H1 (cell line): ENCODE measurements around the gene SPRR3. TPM values are rescaled to one million over a fixed set of nuclear protein-coding genes. Genes with fewer than 3 reads are reported as not detected.

Source experiments
- CTCF ChIA-PET: fragments of 300-600 bp; sonication (Branson Sonifier 250); formaldehyde crosslinking; loops from one replicate; lab custom pipeline; 2021; ENCODE audit not compliant: partially characterized antibody; lab: Charles Lee
- POLR2A ChIA-PET: fragments of 300-600 bp; sonication (Branson Sonifier 250); formaldehyde crosslinking; loops from one replicate; lab custom pipeline; 2021; ENCODE audit warnings: inconsistent platforms; ENCODE audit not compliant: partially characterized antibody; lab: Charles Lee
- DNase-seq, 2 experiments: peaks; one replicate each; pipeline versions ENCODE4 v3.0.0 to v3.0.0-alpha.2; 2010 to 2022; ENCODE audit warnings: low spot score in 2 of 2, low read depth in 1 of 2, mixed read lengths in 1 of 2
- FAIRE-seq: peaks from 2 replicates; lab custom pipeline; 2011; peaks lifted over from hg19 to GRCh38; lab: Jason Lieb, UNC
- H2AFZ ChIP-seq: 2 replicates; pipeline ENCODE4 v1.8.1; 2012; ENCODE audit warnings: low read length, inconsistent platforms
- H2AK5ac ChIP-seq: 2 replicates; pipeline ENCODE4 v1.6.1; 2013; ENCODE audit warnings: low read depth, low read length
- H2BK120ac ChIP-seq: replicated peaks from 2 replicates; pipeline ENCODE3; 2013; ENCODE audit warnings: low read depth, low read length, inconsistent platforms
- H2BK12ac ChIP-seq: 2 replicates; pipeline ENCODE4 v1.6.1; 2013; ENCODE audit warnings: low read depth, low read length
- H2BK15ac ChIP-seq: 2 replicates; pipeline ENCODE4 v1.6.1; 2013; ENCODE audit warnings: low read length
- H2BK20ac ChIP-seq: 2 replicates; pipeline ENCODE4 v1.6.1; 2013; ENCODE audit warnings: low read length
- H2BK5ac ChIP-seq: 2 replicates; pipeline ENCODE4 v1.6.1; 2013; ENCODE audit warnings: low read depth, low read length
- H3K14ac ChIP-seq: 2 replicates; pipeline ENCODE4 v1.6.1; 2013; ENCODE audit warnings: inconsistent platforms; ENCODE audit not compliant: insufficient read length
- H3K18ac ChIP-seq: 2 replicates; pipeline ENCODE4 v1.6.1; 2013; ENCODE audit warnings: low read length; ENCODE audit errors: extremely low read depth
- H3K23ac ChIP-seq: 2 replicates; pipeline ENCODE4 v1.6.1; 2013; ENCODE audit warnings: inconsistent platforms; ENCODE audit not compliant: insufficient read length
- H3K23me2 ChIP-seq: 2 replicates; pipeline ENCODE4 v1.6.1; 2013; ENCODE audit warnings: low read depth, low read length
- H3K27ac ChIP-seq: 2 replicates; pipeline ENCODE4 v1.6.1; 2011; ENCODE audit warnings: low read depth, low read length, inconsistent platforms
- H3K27me3 ChIP-seq, 4 experiments: replicated peaks in 1 of 4; 1 replicate in 1 of 4; 2 replicates in 3 of 4; pipeline versions ENCODE4 v1.6.1 to v1.8.1; 2011 to 2013; ENCODE audit warnings: low read length in 3 of 4, mild to moderate bottlenecking in 3 of 4, inconsistent platforms in 2 of 4, mixed read lengths in 2 of 4, moderate library complexity in 1 of 4; ENCODE audit not compliant: control insufficient read depth in 3 of 4, insufficient read depth in 3 of 4; ENCODE audit errors: extremely low read depth in 1 of 4
- H3K36me3 ChIP-seq, 4 experiments: 2 replicates each; pipeline versions ENCODE4 v1.6.1 to v1.8.1; 2011 to 2013; ENCODE audit warnings: mild to moderate bottlenecking in 4 of 4, low read length in 3 of 4, moderate library complexity in 2 of 4, control low read depth in 1 of 4, inconsistent platforms in 1 of 4; ENCODE audit not compliant: insufficient read depth in 4 of 4, control insufficient read depth in 2 of 4
- H3K4ac ChIP-seq: replicated peaks from 2 replicates; pipeline ENCODE3; 2013; ENCODE audit warnings: low read length, low read depth, mixed read lengths, inconsistent platforms; ENCODE audit not compliant: insufficient read length
- H3K4me1 ChIP-seq, 4 experiments: replicated peaks in 1 of 4; 1 replicate in 1 of 4; 2 replicates in 3 of 4; pipeline versions ENCODE4 v1.6.1 to v1.8.1; 2011 to 2013; ENCODE audit warnings: low read length in 3 of 4, inconsistent platforms in 2 of 4, mixed read lengths in 1 of 4; ENCODE audit not compliant: insufficient read depth in 4 of 4, control insufficient read depth in 3 of 4
- H3K4me2 ChIP-seq, 2 experiments: 2 replicates each; pipeline versions ENCODE4 v1.6.1 to v1.8.1; 2011 to 2013; ENCODE audit warnings: low read depth in 2 of 2, low read length in 2 of 2, control low read depth in 1 of 2, inconsistent platforms in 1 of 2, mild to moderate bottlenecking in 1 of 2; ENCODE audit not compliant: insufficient read depth in 1 of 2
- H3K4me3 ChIP-seq, 4 experiments: fragments of 200-600, 300-600 bp in 1 of 4; sonication (generic), shearing (Covaris generic), sonication (Bioruptor Twin) in 1 of 4; 2 replicates each; pipeline versions ENCODE4 v1.5.1 to v1.8.1; 2011 to 2016; ENCODE audit warnings: low read length in 4 of 4, low read depth in 3 of 4, control low read depth in 2 of 4, inconsistent platforms in 2 of 4, mild to moderate bottlenecking in 2 of 4, mixed read lengths in 1 of 4, moderate library complexity in 1 of 4; ENCODE audit not compliant: insufficient read depth in 2 of 4; ENCODE audit errors: extremely low read depth in 1 of 4
- H3K56ac ChIP-seq: replicated peaks from 2 replicates; pipeline ENCODE3; 2013; ENCODE audit warnings: low read depth, mild to moderate bottlenecking, mixed read lengths, low read length, inconsistent platforms; ENCODE audit not compliant: insufficient read length
- H3K79me1 ChIP-seq: 2 replicates; pipeline ENCODE4 v1.6.1; 2013; ENCODE audit warnings: low read depth, low read length, control low read depth
- H3K79me2 ChIP-seq, 2 experiments: 2 replicates each; pipeline versions ENCODE4 v1.6.1 to v1.8.1; 2012 to 2013; ENCODE audit warnings: low read length in 2 of 2, mild to moderate bottlenecking in 2 of 2, inconsistent platforms in 1 of 2; ENCODE audit not compliant: insufficient read depth in 2 of 2, control insufficient read depth in 1 of 2
- H3K9ac ChIP-seq, 4 experiments: replicated peaks in 1 of 4; 1 replicate in 1 of 4; 2 replicates in 3 of 4; pipeline versions ENCODE4 v1.6.1 to v1.8.1; 2011 to 2013; ENCODE audit warnings: low read depth in 3 of 4, low read length in 3 of 4, control low read depth in 2 of 4, mild to moderate bottlenecking in 2 of 4, moderate library complexity in 2 of 4, inconsistent platforms in 1 of 4; ENCODE audit errors: extremely low read depth in 1 of 4
- H3K9me3 ChIP-seq, 2 experiments: 2 replicates each; pipeline versions ENCODE4 v1.6.1 to v1.8.1; 2012 to 2013; ENCODE audit warnings: mild to moderate bottlenecking in 2 of 2, moderate library complexity in 2 of 2, control low read depth in 1 of 2, inconsistent platforms in 1 of 2, low read depth in 1 of 2, low read length in 1 of 2, mixed read lengths in 1 of 2; ENCODE audit not compliant: insufficient read depth in 2 of 2
- H4K20me1 ChIP-seq, 2 experiments: replicated peaks in 1 of 2; 2 replicates each; pipeline versions ENCODE3 to v1.8.1; 2011 to 2013; ENCODE audit warnings: inconsistent platforms in 2 of 2, low read length in 2 of 2, mild to moderate bottlenecking in 1 of 2; ENCODE audit not compliant: insufficient read depth in 2 of 2, control insufficient read depth in 1 of 2
- H4K5ac ChIP-seq: 2 replicates; pipeline ENCODE4 v1.6.1; 2013; ENCODE audit warnings: low read length, low read depth, mixed read lengths, inconsistent platforms; ENCODE audit not compliant: insufficient read length
- H4K8ac ChIP-seq: 2 replicates; pipeline ENCODE4 v1.8.0; 2013; ENCODE audit warnings: mild to moderate bottlenecking, moderate library complexity, low read length, inconsistent platforms; ENCODE audit not compliant: insufficient read depth; ENCODE audit errors: extremely low read depth
- H4K91ac ChIP-seq: replicated peaks from 2 replicates; pipeline ENCODE3; 2013; ENCODE audit warnings: low read length, mixed read lengths, inconsistent platforms; ENCODE audit not compliant: insufficient read length
- BACH1 ChIP-seq: IDR thresholded peaks from 2 replicates; pipeline ENCODE4 v1.6.1; 2012; ENCODE audit warnings: low read length, improper control_type of control experiment
- CHD2 ChIP-seq: IDR thresholded peaks from 2 replicates; pipeline ENCODE4 v1.6.1; 2012; ENCODE audit warnings: low read length, improper control_type of control experiment
- EGR1 ChIP-seq: IDR thresholded peaks from 2 replicates; pipeline ENCODE4 v1.6.1; 2011; ENCODE audit warnings: low read depth, low read length, borderline replicate concordance
- GTF2F1 ChIP-seq: IDR thresholded peaks from 2 replicates; pipeline ENCODE4 v1.6.1; 2012; ENCODE audit warnings: low read depth, low read length, improper control_type of control experiment, borderline replicate concordance
- HDAC2 ChIP-seq, 2 experiments: fragments of 300-600 bp in 1 of 2; sonication (generic) in 1 of 2; IDR thresholded peaks; 2 replicates each; pipeline ENCODE4 v1.6.1; 2011 to 2012; ENCODE audit warnings: low read depth in 2 of 2, low read length in 2 of 2, mild to moderate bottlenecking in 2 of 2, moderate library complexity in 2 of 2, borderline replicate concordance in 1 of 2, inconsistent platforms in 1 of 2
- MAFK ChIP-seq: IDR thresholded peaks from 2 replicates; pipeline ENCODE4 v1.6.1; 2012; ENCODE audit warnings: low read depth, mild to moderate bottlenecking, improper control_type of control experiment, low read length
- NANOG ChIP-seq: IDR thresholded peaks from 2 replicates; pipeline ENCODE4 v1.6.1; 2011; ENCODE audit warnings: low read length, low read depth, mild to moderate bottlenecking, inconsistent platforms; ENCODE audit not compliant: insufficient read depth, poor library complexity, severe bottlenecking
- POLR2A ChIP-seq, 2 experiments: IDR thresholded peaks; 1 replicate in 1 of 2; 2 replicates in 1 of 2; pipeline ENCODE4 v1.6.1; 2011; ENCODE audit warnings: low read depth in 2 of 2, low read length in 2 of 2, mild to moderate bottlenecking in 2 of 2; ENCODE audit errors: control extremely low read depth in 1 of 2
- RBBP5 ChIP-seq: IDR thresholded peaks from 2 replicates; pipeline ENCODE4 v1.7.1; 2012; ENCODE audit warnings: low read depth, mild to moderate bottlenecking, inconsistent platforms, low read length, moderate library complexity, borderline replicate concordance
- RNF2 ChIP-seq: fragments of 200-900, 300-1000 bp; sonication (generic); IDR thresholded peaks from 2 replicates; pipeline ENCODE4 v1.7.1; 2016; ENCODE audit warnings: borderline replicate concordance, low read depth, mild to moderate bottlenecking, antibody characterized with exemption, low read length; ENCODE audit not compliant: poor library complexity, severe bottlenecking; ENCODE audit errors: missing control alignments
- RXRA ChIP-seq: IDR thresholded peaks from 2 replicates; pipeline ENCODE4 v1.6.1; 2011; ENCODE audit warnings: low read depth, mild to moderate bottlenecking, low read length, moderate library complexity; ENCODE audit not compliant: insufficient read depth
- SIN3A ChIP-seq, 2 experiments: IDR thresholded peaks in 1 of 2; conservative IDR thresholded peaks in 1 of 2; 2 replicates each; pipeline ENCODE4 v1.6.1; 2011 to 2012; ENCODE audit warnings: low read length in 2 of 2, improper control_type of control experiment in 1 of 2, low read depth in 1 of 2, mild to moderate bottlenecking in 1 of 2
- SP1 ChIP-seq: IDR thresholded peaks from 2 replicates; pipeline ENCODE4 v1.6.1; 2011; ENCODE audit warnings: low read depth, low read length
- WGBS, 2 experiments: shearing (Covaris generic) in 1 of 2; methylation state at CpG; one replicate each; pipeline versions ENCODE4 v1.1.6 to v1.1.7; 2013 to 2015; ENCODE audit warnings: low lambda C conversion rate in 2 of 2, mixed read lengths in 2 of 2, inconsistent platforms in 1 of 2, low coverage in 1 of 2, missing lambda C conversion rate in 1 of 2; ENCODE audit not compliant: insufficient replicate concordance in 2 of 2, insufficient coverage in 1 of 2, insufficient read length in 1 of 2; ENCODE audit errors: extremely low coverage in 1 of 2, missing lambda C conversion rate in 1 of 2; 5-methylcytosine and 5-hydroxymethylcytosine counted together
- polyA plus RNA-seq, 7 experiments: library from polyadenylated mRNA; depleted of rRNA in 3 of 7; stranded (reverse) in 5 of 7; unstranded in 2 of 7; fragments of >200 nt in 5 of 7; fragments of 200-250 nt in 2 of 7; gene quantifications; 1 replicate in 5 of 7; 2 replicates in 1 of 7; 4 replicates in 1 of 7; pipeline versions ENCODE4 v1.2.1 to v1.2.3, GENCODE V29; 2011 to 2013; ENCODE audit warnings: missing spikeins in 2 of 7, mixed read lengths in 2 of 7
- total RNA-seq: library from RNA; stranded (reverse); fragmentation: NEBNext Ultra II Directional; extraction: Animal tissue kit (Norgen Biotek cat#: 25700); gene quantifications from 2 replicates; pipeline ENCODE4 v1.2.1, GENCODE V29; 2021

The SPRR3 gene
- total and polyA plus RNA-seq, 2 of the 8 experiments (the other 6 are each of a cell fraction or from before 2014, with no cell fraction given), result not detected

GRCh38 chr1:152997901-152998300 is 3.6 kb upstream of the SPRR3 start:
- H4K5ac ChIP-seq, result no peak overlapping the region
- H2AFZ ChIP-seq, result no peak overlapping the region
- CTCF ChIA-PET, result interaction anchor here (0.9 to 1.6 kb wide), 2 partner anchors 32 to 33 kb away, joined by 3 to 4 read pairs; no protein-coding TSS in a partner anchor
- no peaks in the 10 kb centered on the region for H4K20me1 ChIP-seq
- no peak overlapping the region for H2BK15ac ChIP-seq
- no peak overlapping the region for H3K18ac ChIP-seq
- WGBS, 2 experiments, result 71% methylated on average over 7 of the region's 7 CpGs; no CpG with 5 or more reads in 1 of the 2 experiments
- POLR2A ChIA-PET, result no interaction called here
- H2BK120ac ChIP-seq, result no peak overlapping the region
- no peak overlapping the region for H3K4me2 ChIP-seq
- H2BK12ac ChIP-seq, result no peak overlapping the region
- DNase-seq (no peak), FAIRE-seq (no peak)
- H3K9me3 ChIP-seq, result 0 out of 4 replicates have a peak, but pooled peaks cover 0 to 7% of the 10 kb centered on the region in 2 experiments
- H3K4ac ChIP-seq, result no peak overlapping the region
- H3K36me3 ChIP-seq, result no peaks in the 10 kb centered on the region
- H3K56ac ChIP-seq, result no peak overlapping the region
- no peak overlapping the region for H3K9ac ChIP-seq
- no peaks in the 10 kb centered on the region for H3K27me3 ChIP-seq
- no peak overlapping the region for H4K91ac ChIP-seq
- H2AK5ac ChIP-seq, result no peak overlapping the region
- no peaks in the 10 kb centered on the region for H3K23me2 ChIP-seq
- no peaks in the 10 kb centered on the region for H3K79me2 ChIP-seq
- no peak overlapping the region for H2BK20ac ChIP-seq
- H3K4me1 ChIP-seq, result peaks cover 0 to 4% (median 2%) of the 10 kb centered on the region in 4 experiments; a peak in 1 of 7 replicates
- H3K27ac ChIP-seq, result no peak overlapping the region
- no peaks in the 10 kb centered on the region for H3K79me1 ChIP-seq
- H4K8ac ChIP-seq, result no peak overlapping the region
- no peak overlapping the region for H2BK5ac ChIP-seq
- H3K23ac ChIP-seq, result no peak overlapping the region
- no peak overlapping the region for H3K4me3 ChIP-seq
- H3K14ac ChIP-seq, result no peak overlapping the region
- TF ChIP-seq RNF2, result no peak
- TF ChIP-seq CHD2, result no peak
- no peak for TF ChIP-seq NANOG
- no peak for TF ChIP-seq RXRA
- no peak for TF ChIP-seq RBBP5
- TF ChIP-seq GTF2F1, result no peak
- TF ChIP-seq BACH1, result no peak
- no peak for TF ChIP-seq HDAC2 (IDR thresholded peaks at IDR 0.05; ENCODE audit: borderline replicate concordance in 1 of 2, low read depth in 2 of 2, low read length in 2 of 2)
- TF ChIP-seq POLR2A (IDR thresholded peaks at IDR 0.05; ENCODE audit: control extremely low read depth in 1 of 2, low read depth in 2 of 2, low read length in 2 of 2), result no peak
- no peak for TF ChIP-seq SP1
- no peak for TF ChIP-seq MAFK
- no peak for TF ChIP-seq SIN3A (conservative IDR thresholded peaks at IDR 0.05 in 1 of 2, IDR thresholded peaks at IDR 0.05 in 1 of 2; ENCODE audit: low read depth in 1 of 2, low read length in 2 of 2)
- TF ChIP-seq EGR1, result no peak
